ENCODE results near the gene CREBRF.

GRCh38 chr5:173032730-173033129, 23.4 kb upstream of the CREBRF start:
- TF ChIP-seq CTCF (IDR thresholded peaks at IDR 0.05; ENCODE audit: insufficient read depth, low read length, poor library complexity, severe bottlenecking) (no peak), EZH2phosphoT487 (conservative IDR thresholded peaks at IDR 0.05; ENCODE audit: low read length) (no peak)

All from SU-DHL-6 (cell line).